ENCODE measurements around the gene KCNMA1.

Gene KCNMA1

GRCh38 chr10:77080361-77081027 is 557.1 kb downstream of the KCNMA1 start:
- no peak overlapping the region for H4K8ac ChIP-seq (ENCODE audit: low read depth, low read length)
- no peak overlapping the region for H3K27ac ChIP-seq (replicated peaks; ENCODE audit: low read length)
- no peaks in the 10 kb centered on the region for H3K27me3 ChIP-seq (ENCODE audit: control insufficient read depth in 3 of 3, insufficient read depth in 3 of 3, low read depth in 1 of 3, low read length in 3 of 3)
- H2BK120ac ChIP-seq (ENCODE audit: low read depth, low read length) = no peak overlapping the region
- no peak overlapping the region for H2AFZ ChIP-seq (ENCODE audit: low read length)
- no peaks in the 10 kb centered on the region for H3K9me3 ChIP-seq (replicated peaks in 1 of 2; ENCODE audit: control insufficient read depth in 2 of 2, insufficient read depth in 1 of 2, low read depth in 1 of 2, low read length in 2 of 2)
- H3K4me1 ChIP-seq (ENCODE audit: control insufficient read depth in 2 of 2, insufficient read depth in 1 of 2, low read depth in 1 of 2, low read length in 2 of 2) = peaks cover 3 to 4% of the 10 kb centered on the region in 2 donors
- H2BK5ac ChIP-seq (ENCODE audit: low read length) = no peak overlapping the region
- WGBS, 2 donors (ENCODE audit: extremely low coverage in 2 of 2, insufficient read length in 2 of 2, insufficient replicate concordance in 1 of 2) = no CpG with 5 or more reads among the region's 6 CpGs
- H3K14ac ChIP-seq (ENCODE audit: low read length) = no peak overlapping the region
- H3K23ac ChIP-seq (ENCODE audit: low read depth, low read length, poor library complexity) = no peak overlapping the region
- no peak overlapping the region for H3K4me3 ChIP-seq (ENCODE audit: low read length in 2 of 2)
- no peak overlapping the region for H3K4me2 ChIP-seq (ENCODE audit: insufficient read depth, low read length, poor library complexity, severe bottlenecking)
- no peak overlapping the region for H2AK5ac ChIP-seq (ENCODE audit: low read depth, low read length)
- H4K91ac ChIP-seq (ENCODE audit: low read depth, low read length, poor library complexity) = no peak overlapping the region
- no peak overlapping the region for H2BK15ac ChIP-seq (ENCODE audit: low read length)
- no peaks in the 10 kb centered on the region for H3K36me3 ChIP-seq (replicated peaks in 1 of 2; ENCODE audit: control insufficient read depth in 2 of 2, insufficient read depth in 2 of 2, low read length in 2 of 2)
- no peak overlapping the region for H3K18ac ChIP-seq (ENCODE audit: low read length)
- no peak for DNase-seq (ENCODE audit: low spot score)
- no peak overlapping the region for H3K9ac ChIP-seq (ENCODE audit: low read depth, low read length, poor library complexity)
- no peaks in the 10 kb centered on the region for H3K79me1 ChIP-seq (ENCODE audit: low read depth, low read length)
- H3K4ac ChIP-seq (ENCODE audit: low read length) = no peak overlapping the region
- H2BK12ac ChIP-seq (ENCODE audit: low read length) = no peak overlapping the region

GRCh38 chr10:77079592-77080300 is 557.9 kb downstream of the KCNMA1 start:
- Histone ChIP-seq H3K14ac (ENCODE audit: low read length) (no peak overlapping the region), H3K23ac (ENCODE audit: low read depth, low read length, poor library complexity) (no peak overlapping the region), H2BK12ac (ENCODE audit: low read length) (no peak overlapping the region), H3K4me1 (ENCODE audit: control insufficient read depth in 2 of 2, insufficient read depth in 1 of 2, low read depth in 1 of 2, low read length in 2 of 2) (peaks cover 3 to 4% of the 10 kb centered on the region in 2 donors), H3K79me1 (ENCODE audit: low read depth, low read length) (no peaks in the 10 kb centered on the region), H2AK5ac (ENCODE audit: low read depth, low read length) (no peak overlapping the region), H3K27me3 (ENCODE audit: control insufficient read depth in 3 of 3, insufficient read depth in 3 of 3, low read depth in 1 of 3, low read length in 3 of 3) (no peaks in the 10 kb centered on the region), H2BK5ac (ENCODE audit: low read length) (no peak overlapping the region), H4K8ac (ENCODE audit: low read depth, low read length) (no peak overlapping the region), H3K18ac (ENCODE audit: low read length) (no peak overlapping the region), H2AFZ (ENCODE audit: low read length) (no peak overlapping the region), H3K27ac (replicated peaks; ENCODE audit: low read length) (no peak overlapping the region), H3K36me3 (replicated peaks in 1 of 2; ENCODE audit: control insufficient read depth in 2 of 2, insufficient read depth in 2 of 2, low read length in 2 of 2) (no peaks in the 10 kb centered on the region), H2BK120ac (ENCODE audit: low read depth, low read length) (no peak overlapping the region), H3K9me3 (replicated peaks in 1 of 2; ENCODE audit: control insufficient read depth in 2 of 2, insufficient read depth in 1 of 2, low read depth in 1 of 2, low read length in 2 of 2) (no peaks in the 10 kb centered on the region), H4K91ac (ENCODE audit: low read depth, low read length, poor library complexity) (no peak overlapping the region), H2BK15ac (ENCODE audit: low read length) (no peak overlapping the region), H3K4me2 (ENCODE audit: insufficient read depth, low read length, poor library complexity, severe bottlenecking) (no peak overlapping the region), H3K4me3 (ENCODE audit: low read length in 2 of 2) (no peak overlapping the region), H3K4ac (ENCODE audit: low read length) (no peak overlapping the region), H3K9ac (ENCODE audit: low read depth, low read length, poor library complexity) (no peak overlapping the region)
- WGBS, 2 donors (ENCODE audit: extremely low coverage in 2 of 2, insufficient read length in 2 of 2, insufficient replicate concordance in 1 of 2) = no CpG with 5 or more reads among the region's 3 CpGs
- DNase-seq (ENCODE audit: low spot score) = no peak

- Histone ChIP-seq H3K4me2 (ENCODE audit: insufficient read depth, low read length, poor library complexity, severe bottlenecking) (no peak overlapping the region), H3K4ac (ENCODE audit: low read length) (no peak overlapping the region), H3K18ac (ENCODE audit: low read length) (no peak overlapping the region), H2AFZ (ENCODE audit: low read length) (no peak overlapping the region), H3K4me1 (ENCODE audit: control insufficient read depth in 2 of 2, insufficient read depth in 1 of 2, low read depth in 1 of 2, low read length in 2 of 2) (peaks cover 3 to 4% of the 10 kb centered on the region in 2 donors), H4K91ac (ENCODE audit: low read depth, low read length, poor library complexity) (no peak overlapping the region), H3K79me1 (ENCODE audit: low read depth, low read length) (no peaks in the 10 kb centered on the region), H4K8ac (ENCODE audit: low read depth, low read length) (no peak overlapping the region), H2BK5ac (ENCODE audit: low read length) (no peak overlapping the region), H3K27ac (replicated peaks; ENCODE audit: low read length) (no peak overlapping the region), H3K9ac (ENCODE audit: low read depth, low read length, poor library complexity) (no peak overlapping the region), H3K27me3 (ENCODE audit: control insufficient read depth in 3 of 3, insufficient read depth in 3 of 3, low read depth in 1 of 3, low read length in 3 of 3) (peaks cover 0 to 4% (median 0%) of the 10 kb centered on the region in 3 experiments), H3K23ac (ENCODE audit: low read depth, low read length, poor library complexity) (no peak overlapping the region), H3K4me3 (ENCODE audit: low read length in 2 of 2) (no peak overlapping the region), H3K9me3 (replicated peaks in 1 of 2; ENCODE audit: control insufficient read depth in 2 of 2, insufficient read depth in 1 of 2, low read depth in 1 of 2, low read length in 2 of 2) (no peaks in the 10 kb centered on the region), H3K36me3 (replicated peaks in 1 of 2; ENCODE audit: control insufficient read depth in 2 of 2, insufficient read depth in 2 of 2, low read length in 2 of 2) (no peaks in the 10 kb centered on the region), H3K14ac (ENCODE audit: low read length) (no peak overlapping the region), H2BK120ac (ENCODE audit: low read depth, low read length) (no peak overlapping the region), H2BK12ac (ENCODE audit: low read length) (no peak overlapping the region), H2BK15ac (ENCODE audit: low read length) (no peak overlapping the region), H2AK5ac (ENCODE audit: low read depth, low read length) (no peak overlapping the region)
- WGBS, 2 donors (ENCODE audit: extremely low coverage in 2 of 2, insufficient read length in 2 of 2, insufficient replicate concordance in 1 of 2) = no CpG with 5 or more reads among the region's 7 CpGs
- no peak for DNase-seq (ENCODE audit: low spot score)
These were observed 560.2 kb downstream of the KCNMA1 start for GRCh38 chr10:77077316-77077945.

GRCh38 chr10:77075926-77076325 is 561.7 kb downstream of the KCNMA1 start:
- no peak overlapping the region for H3K4ac ChIP-seq (ENCODE audit: low read length)
- H3K4me1 ChIP-seq (ENCODE audit: control insufficient read depth in 2 of 2, insufficient read depth in 1 of 2, low read depth in 1 of 2, low read length in 2 of 2) = peaks cover 0 to 1% of the 10 kb centered on the region in 2 donors
- H2AFZ ChIP-seq (ENCODE audit: low read length) = no peak overlapping the region
- H3K4me3 ChIP-seq (ENCODE audit: low read length in 2 of 2) = no peak overlapping the region
- H2BK5ac ChIP-seq (ENCODE audit: low read length) = no peak overlapping the region
- no peak overlapping the region for H2BK15ac ChIP-seq (ENCODE audit: low read length)
- no peak overlapping the region for H4K8ac ChIP-seq (ENCODE audit: low read depth, low read length)
- H2BK120ac ChIP-seq (ENCODE audit: low read depth, low read length) = no peak overlapping the region
- no peak overlapping the region for H3K14ac ChIP-seq (ENCODE audit: low read length)
- no peaks in the 10 kb centered on the region for H3K9me3 ChIP-seq (replicated peaks in 1 of 2; ENCODE audit: control insufficient read depth in 2 of 2, insufficient read depth in 1 of 2, low read depth in 1 of 2, low read length in 2 of 2)
- no peak overlapping the region for H3K23ac ChIP-seq (ENCODE audit: low read depth, low read length, poor library complexity)
- H3K27ac ChIP-seq (replicated peaks; ENCODE audit: low read length) = no peak overlapping the region
- H3K79me1 ChIP-seq (ENCODE audit: low read depth, low read length) = no peaks in the 10 kb centered on the region
- no peaks in the 10 kb centered on the region for H3K36me3 ChIP-seq (replicated peaks in 1 of 2; ENCODE audit: control insufficient read depth in 2 of 2, insufficient read depth in 2 of 2, low read length in 2 of 2)
- no peak overlapping the region for H3K18ac ChIP-seq (ENCODE audit: low read length)
- H4K91ac ChIP-seq (ENCODE audit: low read depth, low read length, poor library complexity) = no peak overlapping the region
- no peak for DNase-seq (ENCODE audit: low spot score)
- H3K27me3 ChIP-seq (ENCODE audit: control insufficient read depth in 3 of 3, insufficient read depth in 3 of 3, low read depth in 1 of 3, low read length in 3 of 3) = peaks cover 0 to 4% (median 0%) of the 10 kb centered on the region in 3 experiments
- no peak overlapping the region for H2BK12ac ChIP-seq (ENCODE audit: low read length)
- no peak overlapping the region for H3K4me2 ChIP-seq (ENCODE audit: insufficient read depth, low read length, poor library complexity, severe bottlenecking)
- H2AK5ac ChIP-seq (ENCODE audit: low read depth, low read length) = no peak overlapping the region
- no peak overlapping the region for H3K9ac ChIP-seq (ENCODE audit: low read depth, low read length, poor library complexity)
- no CpG with 5 or more reads among the region's 2 CpGs for WGBS, 2 donors (ENCODE audit: extremely low coverage in 2 of 2, insufficient read length in 2 of 2, insufficient replicate concordance in 1 of 2)

All from neuronal stem cell (in vitro differentiated cells).